ENCODE measurements around the gene STMN3.

GRCh38 chr20:63702036-63702665, 48.9 kb upstream of the STMN3 start:
- no peak for TF ChIP-seq RAD21 (IDR thresholded peaks at IDR 0.05 in 1 of 2, conservative IDR thresholded peaks at IDR 0.05 in 1 of 2; ENCODE audit: low read depth in 2 of 2, low read length in 2 of 2)
- TF ChIP-seq EZH2 (IDR thresholded peaks at IDR 0.05; ENCODE audit: low read depth, low read length, severe bottlenecking) = no peak
- TF ChIP-seq POLR2A (IDR thresholded peaks at IDR 0.05; ENCODE audit: control extremely low read depth in 1 of 2, low read depth in 2 of 2, low read length in 2 of 2) = no peak
- TF ChIP-seq, protein P1, sequence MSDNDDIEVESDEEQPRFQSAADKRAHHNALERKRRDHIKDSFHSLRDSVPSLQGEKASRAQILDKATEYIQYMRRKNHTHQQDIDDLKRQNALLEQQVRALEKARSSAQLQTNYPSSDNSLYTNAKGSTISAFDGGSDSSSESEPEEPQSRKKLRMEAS (IDR thresholded peaks at IDR 0.05) = no peak
- TF ChIP-seq CTCF (IDR thresholded peaks at IDR 0.05; ENCODE audit: control extremely low read depth in 1 of 3, insufficient read depth in 1 of 3, low read depth in 1 of 3, low read length in 3 of 3) = no peak

Data from H1 (cell line).